ENCODE data around the gene CWF19L2. TPM values are rescaled to one million over a fixed set of nuclear protein-coding genes. Genes with fewer than 3 reads are reported as not detected.

The CWF19L2 gene
- total RNA-seq, 1 experiment from 2014 or later, result 18.4 TPM

DNA sequence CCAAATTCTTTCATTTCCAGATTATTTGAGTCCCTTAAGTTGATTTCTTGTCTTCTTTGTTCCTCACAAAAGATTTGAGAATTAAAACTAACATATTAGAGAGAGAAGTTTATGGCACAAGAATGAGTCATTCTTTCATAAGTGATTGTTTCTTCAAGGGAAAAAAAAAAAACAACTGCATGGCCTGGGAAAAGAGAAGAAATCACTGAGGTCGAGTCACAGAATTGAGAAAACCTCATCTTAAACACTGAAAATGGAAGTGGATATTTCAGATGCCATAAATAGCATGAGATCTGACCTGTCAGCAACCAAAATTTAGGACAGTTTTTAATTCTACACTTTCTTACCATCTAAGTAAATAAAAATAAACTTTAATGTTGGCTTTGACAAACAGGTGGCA is 87.2 kb downstream of the CWF19L2 start:
- Histone ChIP-seq H3T11ph (ENCODE audit: low read length) (no peak overlapping the region), H2AK5ac (ENCODE audit: insufficient read length, low read length) (no peak overlapping the region), H2BK12ac (ENCODE audit: insufficient read length, low read depth, low read length) (no peak overlapping the region), H3K4ac (ENCODE audit: low read depth, low read length) (no peak overlapping the region), H3K27ac (ENCODE audit: insufficient read length, low read depth, low read length) (no peak overlapping the region), H2BK20ac (ENCODE audit: low read depth, low read length, poor library complexity, severe bottlenecking) (no peak overlapping the region), H3K14ac (ENCODE audit: insufficient read depth, low read length) (no peak overlapping the region), H2BK5ac (ENCODE audit: insufficient read length, low read length) (no peak overlapping the region), H2AFZ (ENCODE audit: low read length) (no peak overlapping the region), H3K9me3 (ENCODE audit: control insufficient read depth, low read depth, low read length) (no peaks in the 10 kb centered on the region), H4K5ac (ENCODE audit: insufficient read length, low read depth, low read length) (no peak overlapping the region), H2BK120ac (ENCODE audit: low read depth, low read length, poor library complexity, severe bottlenecking) (no peak overlapping the region), H3K27me3 (ENCODE audit: insufficient read depth, low read length) (no peaks in the 10 kb centered on the region), H3K79me1 (ENCODE audit: insufficient read depth, low read depth, low read length, poor library complexity, severe bottlenecking) (no peaks in the 10 kb centered on the region), H3K23ac (ENCODE audit: insufficient read length, low read depth, low read length) (no peak overlapping the region), H2BK15ac (ENCODE audit: low read depth, low read length) (no peak overlapping the region), H4K20me1 (ENCODE audit: control insufficient read depth, insufficient read depth, insufficient read length) (no peaks in the 10 kb centered on the region), H3K23me2 (ENCODE audit: insufficient read length, low read depth, low read length, poor library complexity, severe bottlenecking) (no peaks in the 10 kb centered on the region), H3K4me2 (ENCODE audit: insufficient read depth, insufficient read length, low read length) (no peak overlapping the region), H3K56ac (ENCODE audit: insufficient read length, low read depth, low read length) (no peak overlapping the region), H3K9ac (ENCODE audit: extremely low read depth, insufficient read length, low read length) (no peak overlapping the region), H3K79me2 (ENCODE audit: insufficient read depth, low read length) (no peaks in the 10 kb centered on the region), H3K4me1 (ENCODE audit: insufficient read depth, low read length) (no peaks in the 10 kb centered on the region), H4K8ac (replicated peaks; ENCODE audit: insufficient read length, low read depth, low read length) (no peak overlapping the region), H3K18ac (ENCODE audit: insufficient read length, low read depth, low read length) (no peak overlapping the region), H4K91ac (ENCODE audit: insufficient read length, low read depth, low read length) (no peak overlapping the region)
- DNase-seq, result no peak
- no peaks in the 10 kb centered on the region for H3K9me3 Mint-ChIP-seq
- H3K4me1 Mint-ChIP-seq, result no peaks in the 10 kb centered on the region
- H3K27ac Mint-ChIP-seq, result no peak overlapping the region
- H3K27me3 Mint-ChIP-seq (ENCODE audit: low read depth), result no peaks in the 10 kb centered on the region
- WGBS (ENCODE audit: extremely low coverage, insufficient read length, low lambda C conversion rate), result no CpG with 5 or more reads among the region's 1 CpG
- no peak overlapping the region for H3K4me3 Mint-ChIP-seq
- no peak for TF ChIP-seq CTCF (conservative IDR thresholded peaks at IDR 0.05)
- no peaks in the 10 kb centered on the region for H3K36me3 Mint-ChIP-seq (ENCODE audit: insufficient read depth in 1 of 3, low read depth in 3 of 3)

Data from H9 (cell line).